IMR-90 (cell line): Measurements from ENCODE around the gene KMT2C. TPM values are rescaled to one million over a fixed set of nuclear protein-coding genes. Genes with fewer than 3 reads are reported as not detected.

Source experiments
- ATAC-seq: fragments of 200-7000 bp; cut with Tn5 transposase; 2 replicates; pipeline ENCODE4 v1.9.1; 2020; ENCODE audit warnings: low read depth, mild to moderate bottlenecking, moderate library complexity
- BruUV-seq: library from RNA; stranded (reverse); fragments of 400-500 nt; replicated peaks from 2 replicates; lab custom pipeline; 2021; lab: Mats Ljungman, UMichigan
- CTCF ChIA-PET: fragments of 300-600 bp; formaldehyde crosslinking; extraction: SDS; loops from one replicate; lab custom pipeline; 2021; ENCODE audit warnings: antibody characterized with exemption; lab: Yijun Ruan, JAX
- POLR2A ChIA-PET: fragments of 300-600 bp; sonication (Branson Sonifier 250); formaldehyde crosslinking; loops from one replicate; lab custom pipeline; 2022; ENCODE audit warnings: antibody characterized with exemption; ENCODE audit not compliant: unreplicated experiment; lab: Charles Lee
- DNase-seq: peaks from one replicate; pipeline ENCODE4 v3.0.0; 2013
- H2AFZ ChIP-seq: replicated peaks from 2 replicates; pipeline ENCODE3; 2013; ENCODE audit warnings: low read length, mild to moderate bottlenecking; ENCODE audit not compliant: poor library complexity
- H2AK5ac ChIP-seq: 2 replicates; pipeline ENCODE4 v1.6.1; 2013; ENCODE audit warnings: low read depth, low read length, inconsistent platforms
- H2AK9ac ChIP-seq: replicated peaks from 2 replicates; pipeline ENCODE3; 2013; ENCODE audit warnings: mild to moderate bottlenecking, low read depth, low read length, moderate library complexity; ENCODE audit not compliant: poor library complexity
- H2BK120ac ChIP-seq: 2 replicates; pipeline ENCODE4 v1.6.1; 2013; ENCODE audit warnings: low read depth, low read length, inconsistent platforms
- H2BK15ac ChIP-seq: 3 replicates; pipeline ENCODE4 v1.6.1; 2013; ENCODE audit warnings: low read depth, low read length, inconsistent platforms
- H2BK20ac ChIP-seq: 2 replicates; pipeline ENCODE4 v1.6.1; 2013; ENCODE audit warnings: low read depth, mild to moderate bottlenecking, inconsistent platforms, low read length, moderate library complexity
- H2BK5ac ChIP-seq: 2 replicates; pipeline ENCODE4 v1.6.1; 2013; ENCODE audit warnings: mild to moderate bottlenecking, low read depth, low read length, inconsistent platforms; ENCODE audit not compliant: poor library complexity, severe bottlenecking
- H3K14ac ChIP-seq: replicated peaks from 2 replicates; pipeline ENCODE4 v1.6.1; 2013; ENCODE audit warnings: low read depth, low read length, inconsistent platforms
- H3K18ac ChIP-seq: 2 replicates; pipeline ENCODE4 v1.6.1; 2013; ENCODE audit warnings: low read depth, low read length, control low read depth
- H3K23ac ChIP-seq: 2 replicates; pipeline ENCODE4 v1.6.1; 2013; ENCODE audit warnings: low read depth, low read length, inconsistent platforms
- H3K27ac ChIP-seq: 2 replicates; pipeline ENCODE4 v1.5.1; 2013; ENCODE audit warnings: mild to moderate bottlenecking, control low read depth, low read length; ENCODE audit not compliant: insufficient read depth
- H3K27me3 ChIP-seq: 2 replicates; pipeline ENCODE4 v1.6.1; 2013; ENCODE audit warnings: low read length; ENCODE audit not compliant: control insufficient read depth, insufficient read depth
- H3K36me3 ChIP-seq: 2 replicates; pipeline ENCODE4 v1.6.1; 2013; ENCODE audit warnings: low read length, mixed read lengths; ENCODE audit not compliant: control insufficient read depth, insufficient read depth
- H3K4ac ChIP-seq: 2 replicates; pipeline ENCODE4 v1.6.1; 2013; ENCODE audit warnings: low read depth, low read length, inconsistent platforms
- H3K4me1 ChIP-seq: 2 replicates; pipeline ENCODE4 v1.6.1; 2013; ENCODE audit warnings: low read length, mixed read lengths; ENCODE audit not compliant: control insufficient read depth, insufficient read depth
- H3K4me2 ChIP-seq: 2 replicates; pipeline ENCODE4 v1.6.1; 2013; ENCODE audit warnings: low read depth, mild to moderate bottlenecking, control low read depth, low read length, moderate library complexity
- H3K4me3 ChIP-seq: 2 replicates; pipeline ENCODE4 v1.5.1; 2013; ENCODE audit warnings: low read depth, mild to moderate bottlenecking, control low read depth, low read length, moderate library complexity; ENCODE audit not compliant: insufficient read depth
- H3K56ac ChIP-seq: 2 replicates; pipeline ENCODE4 v1.6.1; 2013; ENCODE audit warnings: low read length, inconsistent platforms; ENCODE audit not compliant: insufficient read depth; ENCODE audit errors: extremely low read depth
- H3K79me1 ChIP-seq, 2 experiments: 2 replicates each; pipeline ENCODE4 v1.6.1; 2013; ENCODE audit warnings: low read length in 2 of 2, inconsistent platforms in 1 of 2, low read depth in 1 of 2
- H3K9ac ChIP-seq: 2 replicates; pipeline ENCODE4 v1.6.1; 2013; ENCODE audit warnings: low read depth, low read length, control low read depth
- H3K9me1 ChIP-seq: 2 replicates; pipeline ENCODE4 v1.6.1; 2013; ENCODE audit warnings: low read length, inconsistent platforms; ENCODE audit not compliant: insufficient read depth
- H3K9me3 ChIP-seq: 2 replicates; pipeline ENCODE4 v1.6.1; 2013; ENCODE audit warnings: low read length; ENCODE audit not compliant: control insufficient read depth, insufficient read depth
- H4K20me1 ChIP-seq: 2 replicates; pipeline ENCODE4 v1.6.1; 2013; ENCODE audit warnings: low read length, inconsistent platforms; ENCODE audit not compliant: insufficient read depth
- H4K5ac ChIP-seq: 2 replicates; pipeline ENCODE4 v1.6.1; 2013; ENCODE audit warnings: mild to moderate bottlenecking, low read depth, low read length, control low read depth
- H4K8ac ChIP-seq, 2 experiments: 2 replicates each; pipeline ENCODE4 v1.6.1; 2013; ENCODE audit warnings: low read depth in 2 of 2, low read length in 2 of 2, control low read depth in 1 of 2, inconsistent platforms in 1 of 2
- H4K91ac ChIP-seq: 2 replicates; pipeline ENCODE4 v1.6.1; 2013; ENCODE audit warnings: low read depth, low read length, inconsistent platforms; ENCODE audit not compliant: insufficient read depth
- BHLHE40 ChIP-seq: fragments of 150-350 bp; IDR thresholded peaks from 2 replicates; pipeline ENCODE4 v1.6.1; 2016; ENCODE audit warnings: mild to moderate bottlenecking, low read depth, low read length
- CEBPB ChIP-seq: IDR thresholded peaks from 2 replicates; pipeline ENCODE4 v1.6.1; 2012; ENCODE audit warnings: low read depth, low read length, improper control_type of control experiment
- CHD1 ChIP-seq: IDR thresholded peaks from 2 replicates; pipeline ENCODE4 v1.6.1; 2012; ENCODE audit warnings: low read depth, low read length, improper control_type of control experiment
- ELK1 ChIP-seq: fragments of 150-350 bp; IDR thresholded peaks from 2 replicates; pipeline ENCODE4 v1.6.1; 2016; ENCODE audit warnings: low read depth, mild to moderate bottlenecking, low read length, moderate library complexity, borderline replicate concordance
- FOS ChIP-seq: fragments of 150-350 bp; IDR thresholded peaks from 2 replicates; pipeline ENCODE4 v1.6.1; 2016; ENCODE audit warnings: low read depth, low read length
- MAFK ChIP-seq: IDR thresholded peaks from 2 replicates; pipeline ENCODE4 v1.6.1; 2012; ENCODE audit warnings: low read depth, low read length, improper control_type of control experiment
- MAZ ChIP-seq: IDR thresholded peaks from 2 replicates; pipeline ENCODE4 v1.6.1; 2012; ENCODE audit warnings: low read depth, mild to moderate bottlenecking, low read length, improper control_type of control experiment, moderate library complexity, borderline replicate concordance
- MXI1 ChIP-seq: IDR thresholded peaks from 2 replicates; pipeline ENCODE4 v1.6.1; 2012; ENCODE audit warnings: low read depth, mild to moderate bottlenecking, low read length, moderate library complexity, borderline replicate concordance
- NFE2L2 ChIP-seq: fragments of 150-350 bp; IDR thresholded peaks from 2 replicates; pipeline ENCODE4 v1.6.1; 2016; ENCODE audit warnings: low read depth, mild to moderate bottlenecking, low read length
- POLR2A ChIP-seq: IDR thresholded peaks from 2 replicates; pipeline ENCODE4 v1.6.1; 2012; ENCODE audit warnings: mild to moderate bottlenecking, low read depth, low read length
- RAD21 ChIP-seq: IDR thresholded peaks from 2 replicates; pipeline ENCODE4 v1.6.1; 2012; ENCODE audit warnings: low read length, improper control_type of control experiment
- RCOR1 ChIP-seq: IDR thresholded peaks from 2 replicates; pipeline ENCODE4 v1.6.1; 2012; ENCODE audit warnings: mild to moderate bottlenecking, low read length, improper control_type of control experiment; ENCODE audit not compliant: insufficient replicate concordance
- RFX5 ChIP-seq: IDR thresholded peaks from 2 replicates; pipeline ENCODE4 v1.8.0; 2012; ENCODE audit warnings: low read depth, mild to moderate bottlenecking, low read length, moderate library complexity
- SMC3 ChIP-seq: fragments of 150-350 bp; IDR thresholded peaks from 2 replicates; pipeline ENCODE4 v1.6.1; 2016; ENCODE audit warnings: low read depth, mild to moderate bottlenecking, antibody characterized with exemption, low read length, moderate library complexity
- USF2 ChIP-seq: fragments of 150-350 bp; IDR thresholded peaks from 2 replicates; pipeline ENCODE4 v1.6.1; 2017; ENCODE audit warnings: mild to moderate bottlenecking, antibody characterized with exemption, low read length, low read depth
- WGBS, 2 experiments: methylation state at CpG; one replicate each; pipeline versions ENCODE4 v1.1.5 to v1.1.7; 2013; ENCODE audit warnings: missing lambda C conversion rate in 2 of 2; ENCODE audit not compliant: insufficient read length in 1 of 2; ENCODE audit errors: extremely low coverage in 2 of 2; 5-methylcytosine and 5-hydroxymethylcytosine counted together
- dilution Hi-C: fragments of 300-500 bp; cut with HindIII; formaldehyde crosslinking; loops from one replicate; pipeline ENCODE4 v1.14.3; 2018; ENCODE audit warnings: low sequenced_read_pairs; ENCODE audit not compliant: unreplicated experiment
- in situ Hi-C: fragments of 300-500 bp; cut with MboI; formaldehyde crosslinking; loops from 3 replicates; pipeline ENCODE4 v1.14.3; 2019; ENCODE audit warnings: low sequenced_read_pairs, inconsistent platforms, mixed read lengths
- intact Hi-C: fragments of 100-400 bp; cut with micrococcal nuclease; formaldehyde crosslinking; loops from 2 replicates; pipeline ENCODE4 v1.10.0; 2022
- polyA plus RNA-seq, 3 experiments: library from polyadenylated mRNA; depleted of rRNA; stranded (reverse); fragments of >200 nt; gene quantifications; 2 replicates each; pipeline ENCODE4 v1.2.3, GENCODE V29; 2012; ENCODE audit warnings: low replicate concordance in 1 of 3
- total RNA-seq: library from RNA; depleted of rRNA; stranded (reverse); fragments of >200 nt; gene quantifications from 2 replicates; pipeline ENCODE4 v1.2.3, GENCODE V29; 2012
- TF ChIP-seq, protein P1 (sequence below): conservative IDR thresholded peaks from 2 replicates; pipeline ENCODE4 v1.5.1; 2012; ENCODE audit warnings: mild to moderate bottlenecking, low read depth, low read length, improper control_type of control experiment

The KMT2C gene
- total and polyA plus RNA-seq, 2 of the 4 experiments (the other 2 are of a cell fraction), result 8.0 to 23.3 TPM

DNA sequence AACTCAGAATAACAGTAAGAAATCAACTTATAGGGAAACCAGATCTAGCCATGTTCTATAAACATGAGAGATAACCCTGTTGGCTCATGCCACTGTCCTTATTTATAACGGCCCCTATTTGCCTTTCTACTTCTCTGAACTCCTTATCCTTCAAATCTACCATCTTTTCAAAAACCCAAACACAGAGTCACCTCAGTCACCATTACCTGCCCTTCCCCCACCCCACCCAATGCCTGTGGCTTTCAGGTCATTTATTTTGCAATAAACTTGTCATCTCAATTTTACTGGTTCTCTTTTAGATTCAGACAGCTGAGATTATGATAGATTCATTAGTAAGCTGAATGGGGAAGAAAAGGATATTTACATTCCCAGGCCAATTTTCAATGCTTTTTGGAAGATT lies 53.6 kb downstream of the KMT2C start:
- no peak for TF ChIP-seq CEBPB
- TF ChIP-seq RFX5, result no peak
- no peak for TF ChIP-seq MXI1
- TF ChIP-seq RCOR1, result no peak
- no peak for TF ChIP-seq BHLHE40
- no peak for TF ChIP-seq SMC3
- no peak for TF ChIP-seq RAD21
- TF ChIP-seq MAFK, result no peak
- no peak for TF ChIP-seq NFE2L2
- TF ChIP-seq FOS, result no peak
- TF ChIP-seq MAZ, result no peak
- TF ChIP-seq, protein P1, sequence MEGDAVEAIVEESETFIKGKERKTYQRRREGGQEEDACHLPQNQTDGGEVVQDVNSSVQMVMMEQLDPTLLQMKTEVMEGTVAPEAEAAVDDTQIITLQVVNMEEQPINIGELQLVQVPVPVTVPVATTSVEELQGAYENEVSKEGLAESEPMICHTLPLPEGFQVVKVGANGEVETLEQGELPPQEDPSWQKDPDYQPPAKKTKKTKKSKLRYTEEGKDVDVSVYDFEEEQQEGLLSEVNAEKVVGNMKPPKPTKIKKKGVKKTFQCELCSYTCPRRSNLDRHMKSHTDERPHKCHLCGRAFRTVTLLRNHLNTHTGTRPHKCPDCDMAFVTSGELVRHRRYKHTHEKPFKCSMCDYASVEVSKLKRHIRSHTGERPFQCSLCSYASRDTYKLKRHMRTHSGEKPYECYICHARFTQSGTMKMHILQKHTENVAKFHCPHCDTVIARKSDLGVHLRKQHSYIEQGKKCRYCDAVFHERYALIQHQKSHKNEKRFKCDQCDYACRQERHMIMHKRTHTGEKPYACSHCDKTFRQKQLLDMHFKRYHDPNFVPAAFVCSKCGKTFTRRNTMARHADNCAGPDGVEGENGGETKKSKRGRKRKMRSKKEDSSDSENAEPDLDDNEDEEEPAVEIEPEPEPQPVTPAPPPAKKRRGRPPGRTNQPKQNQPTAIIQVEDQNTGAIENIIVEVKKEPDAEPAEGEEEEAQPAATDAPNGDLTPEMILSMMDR, result no peak
- no peak for TF ChIP-seq CHD1
- no peak for TF ChIP-seq ELK1
- TF ChIP-seq POLR2A, result no peak
- no peak for TF ChIP-seq USF2
- WGBS, 2 experiments, result 0 to 100% methylated on average over 1 of the region's 1 CpG
- BruUV-seq, result no TSS peak
- Histone ChIP-seq H3K4me3 (no peak overlapping the region), H2BK120ac (no peak overlapping the region), H3K79me1 (peaks cover 6 to 22% of the 10 kb centered on the region in 2 experiments), H2AFZ (no peak overlapping the region), H3K4me2 (peak overlapping the region; percentile 46), H3K9me1 (peaks cover 8% of the 10 kb centered on the region), H3K9ac (no peak overlapping the region), H3K36me3 (no peaks in the 10 kb centered on the region), H4K91ac (no peak overlapping the region), H4K5ac (no peak overlapping the region), H3K27me3 (no peaks in the 10 kb centered on the region), H2BK20ac (no peak overlapping the region), H4K8ac (no peak overlapping the region), H3K14ac (no peak overlapping the region), H3K56ac (no peak overlapping the region), H3K18ac (no peak overlapping the region), H3K9me3 (no peaks in the 10 kb centered on the region; the same call in 1 of the 2 replicates), H2AK5ac (no peak overlapping the region), H3K4me1 (peaks cover 7% of the 10 kb centered on the region), H3K4ac (no peak overlapping the region), H4K20me1 (peaks cover 48% of the 10 kb centered on the region), H2AK9ac (no peak overlapping the region), H3K23ac (no peak overlapping the region), H2BK5ac (no peak overlapping the region), H3K27ac (no peak overlapping the region), H2BK15ac (no peak overlapping the region)
- in situ Hi-C loops, result no loop called here
- dilution Hi-C loops, result no loop called here
- ChIA-PET CTCF (no interaction called here), POLR2A (no interaction called here)
- intact Hi-C loops, result no loop called here
- no peak for DNase-seq
- ATAC-seq, result no peak
